ENCODE results near the gene ATP11A.
A peak's percentile ranks its signal among the peaks of the same experiment; 100 is the strongest.

ATP11A gene

GRCh38 chr13:112690283-112690929 is 568 bp downstream of the ATP11A start:
- H4K8ac ChIP-seq (ENCODE audit: low read depth, low read length), result peak overlapping the region; percentile 75
- peak in 1 of 2 donors; percentile 50 for DNase-seq
- peak overlapping the region; percentile 91 for H3K14ac ChIP-seq (ENCODE audit: low read length)
- H2BK5ac ChIP-seq (ENCODE audit: low read depth, low read length, poor library complexity), result peak overlapping the region; percentile 76
- H3K27ac ChIP-seq (ENCODE audit: low read depth, low read length), result peak overlapping the region; percentile 84
- peak overlapping the region; percentile 85 for H4K91ac ChIP-seq (ENCODE audit: low read depth, low read length)
- peak overlapping the region; percentile 29 for H3K4ac ChIP-seq (ENCODE audit: low read depth, low read length)
- H3K9ac ChIP-seq (ENCODE audit: low read length), result peak overlapping the region; percentile 89
- H3K4me2 ChIP-seq (ENCODE audit: low read length), result peak overlapping the region; percentile 74
- peaks cover 26% of the 10 kb centered on the region for H3K79me2 ChIP-seq (ENCODE audit: control insufficient read depth, insufficient read depth, low read length, poor library complexity)
- H2AK5ac ChIP-seq (ENCODE audit: low read length), result no peak overlapping the region
- H3K4me3 ChIP-seq (ENCODE audit: low read depth, low read length), result peak overlapping the region; percentile 87
- H4K12ac ChIP-seq (ENCODE audit: low read depth, low read length), result peak overlapping the region; percentile 47
- peak overlapping the region; percentile 86 for H3K18ac ChIP-seq (ENCODE audit: low read length)
- H3K27me3 ChIP-seq (ENCODE audit: insufficient read depth, low read length), result no peaks in the 10 kb centered on the region
- peak overlapping the region; percentile 92 for H2AFZ ChIP-seq (ENCODE audit: insufficient read depth, low read length, poor library complexity)
- peaks cover 18 to 29% of the 10 kb centered on the region in 2 experiments for H3K4me1 ChIP-seq (ENCODE audit: control insufficient read depth in 1 of 2, insufficient read depth in 2 of 2, low read length in 2 of 2)
- H2BK12ac ChIP-seq (ENCODE audit: low read length), result peak overlapping the region; percentile 15
- WGBS (ENCODE audit: extremely low coverage, insufficient coverage, insufficient read length), result no CpG with 5 or more reads among the region's 77 CpGs
- H3K23ac ChIP-seq (ENCODE audit: low read length), result no peak overlapping the region
- peak overlapping the region; percentile 67 for H2BK120ac ChIP-seq (ENCODE audit: insufficient read depth, low read length, poor library complexity)
- H3K9me3 ChIP-seq (ENCODE audit: insufficient read depth, low read depth, low read length), result no peaks in the 10 kb centered on the region
- H3K36me3 ChIP-seq (ENCODE audit: control insufficient read depth in 1 of 2, insufficient read depth in 2 of 2, low read length in 2 of 2), result peaks cover 0 to 3% of the 10 kb centered on the region in 2 experiments
- H3K79me1 ChIP-seq (ENCODE audit: low read length), result peaks cover 15% of the 10 kb centered on the region

DNA sequence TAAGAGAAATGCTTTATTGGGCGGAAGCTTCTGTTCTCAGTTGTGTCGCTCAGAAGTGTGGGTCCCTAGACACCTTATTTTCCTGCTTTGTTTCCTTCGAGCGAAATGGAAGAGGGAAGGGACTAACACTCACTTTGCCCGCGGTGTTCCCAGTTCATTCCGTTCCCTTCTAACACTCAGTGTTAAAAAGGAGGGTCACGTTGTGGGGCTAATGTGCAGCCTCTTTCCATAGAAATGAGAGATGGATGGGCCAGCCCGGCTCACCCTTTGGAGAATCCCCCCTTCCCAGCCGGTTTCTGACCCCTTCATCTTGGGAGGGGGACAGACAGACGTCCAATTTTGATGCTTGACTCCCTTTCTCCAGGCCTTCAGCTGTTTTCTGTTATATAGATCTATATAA is 2.3 kb downstream of the ATP11A start:
- Histone ChIP-seq H3K4ac (ENCODE audit: low read depth, low read length) (peak overlapping the region; percentile 53), H3K18ac (ENCODE audit: low read length) (no peak overlapping the region), H3K4me2 (ENCODE audit: low read length) (peak overlapping the region; percentile 74), H3K27me3 (ENCODE audit: insufficient read depth, low read length) (no peaks in the 10 kb centered on the region), H3K79me2 (ENCODE audit: control insufficient read depth, insufficient read depth, low read length, poor library complexity) (peaks cover 38% of the 10 kb centered on the region), H4K12ac (ENCODE audit: low read depth, low read length) (no peak overlapping the region), H3K27ac (ENCODE audit: low read depth, low read length) (no peak overlapping the region), H3K4me1 (ENCODE audit: control insufficient read depth in 1 of 2, insufficient read depth in 2 of 2, low read length in 2 of 2) (peaks cover 18 to 29% of the 10 kb centered on the region in 2 experiments), H2BK12ac (ENCODE audit: low read length) (no peak overlapping the region), H2BK5ac (ENCODE audit: low read depth, low read length, poor library complexity) (no peak overlapping the region), H3K9ac (ENCODE audit: low read length) (peak overlapping the region; percentile 35), H3K36me3 (ENCODE audit: control insufficient read depth in 1 of 2, insufficient read depth in 2 of 2, low read length in 2 of 2) (peaks cover 0 to 9% of the 10 kb centered on the region in 2 experiments), H3K79me1 (ENCODE audit: low read length) (peaks cover 15% of the 10 kb centered on the region), H2AK5ac (ENCODE audit: low read length) (no peak overlapping the region), H3K14ac (ENCODE audit: low read length) (no peak overlapping the region), H4K91ac (ENCODE audit: low read depth, low read length) (no peak overlapping the region), H3K9me3 (ENCODE audit: insufficient read depth, low read depth, low read length) (no peaks in the 10 kb centered on the region), H2AFZ (ENCODE audit: insufficient read depth, low read length, poor library complexity) (no peak overlapping the region), H3K4me3 (ENCODE audit: low read depth, low read length) (no peak overlapping the region), H3K23ac (ENCODE audit: low read length) (peak overlapping the region; percentile 23), H4K8ac (ENCODE audit: low read depth, low read length) (no peak overlapping the region), H2BK120ac (ENCODE audit: insufficient read depth, low read length, poor library complexity) (no peak overlapping the region)
- WGBS (ENCODE audit: extremely low coverage, insufficient coverage, insufficient read length), result no CpG with 5 or more reads among the region's 11 CpGs
- no peak for DNase-seq

DNA sequence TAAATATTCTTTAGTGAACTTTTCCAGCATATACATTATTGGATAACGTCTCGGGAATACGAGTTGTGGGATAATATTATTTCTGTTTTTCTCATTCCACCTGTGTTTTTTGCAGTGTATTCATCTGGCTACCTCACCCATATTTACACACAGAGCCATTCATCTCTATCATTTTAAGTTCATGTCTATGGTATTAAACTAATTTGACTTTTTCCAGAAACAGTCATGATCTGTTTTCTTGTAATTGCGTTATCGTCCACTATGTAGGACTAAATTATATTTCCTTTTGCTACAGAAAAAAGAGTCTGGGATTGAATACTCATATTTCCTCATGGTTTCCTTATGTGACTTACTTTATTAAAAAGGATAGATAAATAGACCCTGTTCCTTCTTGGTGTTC is 2.7 kb downstream of the ATP11A start:
- Histone ChIP-seq H4K91ac (ENCODE audit: low read depth, low read length) (no peak overlapping the region), H3K27me3 (ENCODE audit: insufficient read depth, low read length) (no peaks in the 10 kb centered on the region), H2BK12ac (ENCODE audit: low read length) (no peak overlapping the region), H3K27ac (ENCODE audit: low read depth, low read length) (no peak overlapping the region), H3K79me2 (ENCODE audit: control insufficient read depth, insufficient read depth, low read length, poor library complexity) (peaks cover 38% of the 10 kb centered on the region), H3K9ac (ENCODE audit: low read length) (no peak overlapping the region), H3K23ac (ENCODE audit: low read length) (no peak overlapping the region), H3K4me3 (ENCODE audit: low read depth, low read length) (no peak overlapping the region), H4K12ac (ENCODE audit: low read depth, low read length) (no peak overlapping the region), H4K8ac (ENCODE audit: low read depth, low read length) (no peak overlapping the region), H3K4ac (ENCODE audit: low read depth, low read length) (peak overlapping the region; percentile 93), H2BK120ac (ENCODE audit: insufficient read depth, low read length, poor library complexity) (no peak overlapping the region), H2AK5ac (ENCODE audit: low read length) (no peak overlapping the region), H3K4me2 (ENCODE audit: low read length) (no peak overlapping the region), H2AFZ (ENCODE audit: insufficient read depth, low read length, poor library complexity) (no peak overlapping the region), H3K36me3 (ENCODE audit: control insufficient read depth in 1 of 2, insufficient read depth in 2 of 2, low read length in 2 of 2) (peaks cover 0 to 9% of the 10 kb centered on the region in 2 experiments), H3K18ac (ENCODE audit: low read length) (no peak overlapping the region), H2BK5ac (ENCODE audit: low read depth, low read length, poor library complexity) (no peak overlapping the region), H3K4me1 (ENCODE audit: control insufficient read depth in 1 of 2, insufficient read depth in 2 of 2, low read length in 2 of 2) (peaks cover 18 to 29% of the 10 kb centered on the region in 2 experiments), H3K79me1 (ENCODE audit: low read length) (peaks cover 15% of the 10 kb centered on the region), H3K9me3 (ENCODE audit: insufficient read depth, low read depth, low read length) (no peaks in the 10 kb centered on the region), H3K14ac (ENCODE audit: low read length) (no peak overlapping the region)
- DNase-seq, result no peak
- WGBS (ENCODE audit: extremely low coverage, insufficient coverage, insufficient read length), result no CpG with 5 or more reads among the region's 5 CpGs

GRCh38 chr13:112693831-112694497 is 4.1 kb downstream of the ATP11A start:
- Histone ChIP-seq H3K4ac (ENCODE audit: low read depth, low read length) (peak overlapping the region; percentile 53), H3K9me3 (ENCODE audit: insufficient read depth, low read depth, low read length) (no peaks in the 10 kb centered on the region), H2AK5ac (ENCODE audit: low read length) (no peak overlapping the region), H3K4me1 (ENCODE audit: control insufficient read depth in 1 of 2, insufficient read depth in 2 of 2, low read length in 2 of 2) (peaks cover 17 to 25% of the 10 kb centered on the region in 2 experiments), H3K27ac (ENCODE audit: low read depth, low read length) (no peak overlapping the region), H3K79me1 (ENCODE audit: low read length) (peaks cover 15% of the 10 kb centered on the region), H3K18ac (ENCODE audit: low read length) (peak overlapping the region; percentile 56), H2AFZ (ENCODE audit: insufficient read depth, low read length, poor library complexity) (no peak overlapping the region), H3K4me3 (ENCODE audit: low read depth, low read length) (no peak overlapping the region), H4K91ac (ENCODE audit: low read depth, low read length) (no peak overlapping the region), H3K14ac (ENCODE audit: low read length) (no peak overlapping the region), H3K9ac (ENCODE audit: low read length) (no peak overlapping the region), H3K4me2 (ENCODE audit: low read length) (no peak overlapping the region), H3K23ac (ENCODE audit: low read length) (no peak overlapping the region), H2BK120ac (ENCODE audit: insufficient read depth, low read length, poor library complexity) (no peak overlapping the region), H4K12ac (ENCODE audit: low read depth, low read length) (no peak overlapping the region), H2BK5ac (ENCODE audit: low read depth, low read length, poor library complexity) (no peak overlapping the region), H3K27me3 (ENCODE audit: insufficient read depth, low read length) (no peaks in the 10 kb centered on the region), H2BK12ac (ENCODE audit: low read length) (no peak overlapping the region), H3K79me2 (ENCODE audit: control insufficient read depth, insufficient read depth, low read length, poor library complexity) (peaks cover 40% of the 10 kb centered on the region), H4K8ac (ENCODE audit: low read depth, low read length) (no peak overlapping the region), H3K36me3 (ENCODE audit: control insufficient read depth in 1 of 2, insufficient read depth in 2 of 2, low read length in 2 of 2) (peaks cover 0 to 9% of the 10 kb centered on the region in 2 experiments)
- WGBS (ENCODE audit: extremely low coverage, insufficient coverage, insufficient read length), result no CpG with 5 or more reads among the region's 13 CpGs
- peak; percentile 95 to 96 for DNase-seq
